Ectodermal cell (in vitro differentiated cells): ENCODE results near the gene POMGNT2.

ENCODE experiments used
- H3K27ac ChIP-seq: 2 replicates; pipeline ENCODE4 v1.7.0; 2013; ENCODE audit warnings: mild to moderate bottlenecking, low read depth, low read length; ENCODE audit not compliant: insufficient read depth, poor library complexity, severe bottlenecking
- H3K27me3 ChIP-seq: 2 replicates; pipeline ENCODE4 v1.7.0; 2013; ENCODE audit warnings: mild to moderate bottlenecking, low read length; ENCODE audit not compliant: insufficient read depth, control insufficient read depth, poor library complexity, severe bottlenecking
- H3K36me3 ChIP-seq: one replicate; pipeline ENCODE4 v1.7.0; 2013; ENCODE audit warnings: low read length; ENCODE audit not compliant: control insufficient read depth, insufficient read depth
- H3K4me1 ChIP-seq: one replicate; pipeline ENCODE4 v1.7.0; 2013; ENCODE audit warnings: low read length; ENCODE audit not compliant: control insufficient read depth, insufficient read depth
- H3K4me3 ChIP-seq: 2 replicates; pipeline ENCODE4 v1.7.0; 2013; ENCODE audit warnings: low read depth, low read length, control low read depth; ENCODE audit not compliant: insufficient read depth
- H3K9me3 ChIP-seq: 2 replicates; pipeline ENCODE4 v1.7.0; 2013; ENCODE audit warnings: mild to moderate bottlenecking, low read length, moderate library complexity; ENCODE audit not compliant: control insufficient read depth
- WGBS, 2 experiments: methylation state at CpG; one replicate each; pipeline ENCODE4 v1.1.7; 2013; ENCODE audit warnings: missing lambda C conversion rate in 2 of 2; 5-methylcytosine and 5-hydroxymethylcytosine counted together

POMGNT2 gene

DNA sequence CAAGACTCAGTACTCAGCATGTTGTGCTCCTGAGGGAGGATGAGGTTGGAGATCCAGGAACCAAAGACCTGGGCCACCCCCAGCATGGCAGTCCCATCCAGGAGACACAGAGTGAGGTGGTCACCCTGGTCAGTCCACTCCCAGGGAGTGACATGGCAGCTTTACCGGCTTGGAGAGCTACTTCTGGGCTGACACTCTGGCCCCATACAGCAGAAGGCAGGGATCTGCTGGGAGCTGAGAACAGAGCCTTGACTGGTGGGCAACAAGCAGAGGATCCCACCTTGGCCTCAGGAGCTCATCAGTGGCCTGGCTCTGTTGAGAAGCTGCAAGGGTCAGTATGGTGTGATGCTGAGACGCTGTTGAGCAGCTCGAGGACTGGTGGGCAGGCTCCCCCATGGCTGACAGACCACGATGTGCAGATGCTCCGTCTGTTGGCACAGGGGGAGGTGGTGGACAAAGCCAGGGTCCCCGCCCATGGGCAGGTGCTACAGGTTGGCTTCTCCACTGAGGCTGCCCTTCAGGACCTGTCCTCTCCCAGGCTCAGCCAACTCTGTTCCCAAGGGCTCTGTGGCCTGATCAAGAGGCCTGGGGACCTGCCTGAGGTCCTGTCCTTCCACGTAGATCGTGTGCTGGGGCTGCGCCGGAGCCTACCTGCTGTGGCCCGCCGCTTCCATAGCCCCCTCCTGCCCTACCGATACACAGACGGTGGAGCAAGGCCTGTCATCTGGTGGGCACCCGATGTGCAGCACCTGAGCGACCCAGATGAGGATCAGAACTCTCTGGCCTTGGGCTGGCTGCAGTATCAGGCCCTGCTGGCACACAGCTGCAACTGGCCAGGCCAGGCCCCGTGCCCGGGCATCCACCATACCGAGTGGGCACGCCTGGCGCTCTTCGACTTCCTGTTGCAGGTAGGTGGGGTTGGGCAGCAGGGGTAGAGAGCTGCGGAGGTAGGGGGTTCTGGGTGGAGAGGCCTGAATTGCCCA lies 72.9 kb downstream of the POMGNT2 start:
- H3K4me1 ChIP-seq: no peaks in the 10 kb centered on the region
- no peaks in the 10 kb centered on the region for H3K36me3 ChIP-seq
- H3K4me3 ChIP-seq: no peak overlapping the region
- no peak overlapping the region for H3K27ac ChIP-seq
- H3K27me3 ChIP-seq: no peaks in the 10 kb centered on the region
- H3K9me3 ChIP-seq: no peaks in the 10 kb centered on the region
- WGBS, 2 experiments: 95% methylated on average over 23 of the region's 23 CpGs

DNA sequence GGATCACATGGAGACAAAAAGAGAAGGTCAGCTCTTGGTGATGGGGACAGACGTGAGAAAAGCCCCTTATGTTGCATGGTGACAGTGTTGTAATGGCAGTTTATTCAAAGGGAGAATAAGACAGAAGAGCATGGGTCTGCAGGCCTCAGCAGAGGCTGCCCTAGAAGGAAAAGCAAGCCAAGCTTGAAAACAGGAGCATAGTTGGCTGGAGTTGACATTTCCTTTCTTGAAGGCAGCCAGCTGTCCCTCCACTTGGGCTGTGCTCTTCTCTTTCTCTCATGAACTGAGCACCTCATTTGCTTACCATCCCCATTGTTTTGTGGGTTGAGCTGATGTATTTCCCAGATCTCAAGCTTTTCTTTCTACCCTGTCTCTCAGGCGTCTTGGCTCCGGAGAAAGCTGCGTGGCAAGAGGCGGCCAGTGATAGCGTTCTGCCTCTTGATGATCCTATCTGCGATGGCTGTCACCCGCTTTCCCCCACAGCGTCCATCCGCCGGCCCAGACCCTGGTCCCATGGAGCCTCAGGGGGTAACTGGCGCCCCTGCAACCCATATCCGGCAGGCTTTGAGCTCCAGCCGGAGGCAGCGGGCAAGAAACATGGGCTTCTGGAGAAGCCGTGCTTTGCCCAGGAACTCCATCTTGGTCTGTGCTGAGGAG lies 73.9 kb downstream of the POMGNT2 start:
- H3K4me1 ChIP-seq: no peaks in the 10 kb centered on the region
- no peak overlapping the region for H3K27ac ChIP-seq
- no peak overlapping the region for H3K4me3 ChIP-seq
- no peaks in the 10 kb centered on the region for H3K9me3 ChIP-seq
- WGBS, 2 experiments: 93 to 94% methylated on average over 16 of the region's 16 CpGs
- no peaks in the 10 kb centered on the region for H3K27me3 ChIP-seq
- H3K36me3 ChIP-seq: no peaks in the 10 kb centered on the region

DNA sequence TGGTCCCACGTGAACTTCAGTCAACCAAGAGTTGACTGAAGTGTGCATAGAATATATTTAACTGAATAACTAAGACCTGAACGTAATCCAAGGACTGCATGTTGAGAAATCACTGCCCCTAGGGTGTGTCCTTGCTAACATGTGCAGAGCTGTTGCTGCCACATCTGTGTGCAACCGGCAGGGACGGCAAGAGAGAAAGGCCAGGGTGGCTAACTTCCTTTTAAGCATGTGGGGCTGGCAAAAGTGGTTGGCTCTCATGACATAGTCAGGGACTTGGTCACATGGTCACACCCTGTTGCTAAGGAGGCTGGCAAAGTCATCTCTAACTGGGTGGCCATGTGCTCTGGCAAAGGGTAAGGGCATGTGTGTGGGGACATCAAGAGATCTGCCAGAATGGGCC lies 74.4 kb downstream of the POMGNT2 start:
- WGBS, 2 experiments: 85 to 90% methylated on average over 4 of the region's 4 CpGs
- no peaks in the 10 kb centered on the region for H3K36me3 ChIP-seq
- no peaks in the 10 kb centered on the region for H3K9me3 ChIP-seq
- no peaks in the 10 kb centered on the region for H3K27me3 ChIP-seq
- no peak overlapping the region for H3K4me3 ChIP-seq
- no peak overlapping the region for H3K27ac ChIP-seq
- no peaks in the 10 kb centered on the region for H3K4me1 ChIP-seq

DNA sequence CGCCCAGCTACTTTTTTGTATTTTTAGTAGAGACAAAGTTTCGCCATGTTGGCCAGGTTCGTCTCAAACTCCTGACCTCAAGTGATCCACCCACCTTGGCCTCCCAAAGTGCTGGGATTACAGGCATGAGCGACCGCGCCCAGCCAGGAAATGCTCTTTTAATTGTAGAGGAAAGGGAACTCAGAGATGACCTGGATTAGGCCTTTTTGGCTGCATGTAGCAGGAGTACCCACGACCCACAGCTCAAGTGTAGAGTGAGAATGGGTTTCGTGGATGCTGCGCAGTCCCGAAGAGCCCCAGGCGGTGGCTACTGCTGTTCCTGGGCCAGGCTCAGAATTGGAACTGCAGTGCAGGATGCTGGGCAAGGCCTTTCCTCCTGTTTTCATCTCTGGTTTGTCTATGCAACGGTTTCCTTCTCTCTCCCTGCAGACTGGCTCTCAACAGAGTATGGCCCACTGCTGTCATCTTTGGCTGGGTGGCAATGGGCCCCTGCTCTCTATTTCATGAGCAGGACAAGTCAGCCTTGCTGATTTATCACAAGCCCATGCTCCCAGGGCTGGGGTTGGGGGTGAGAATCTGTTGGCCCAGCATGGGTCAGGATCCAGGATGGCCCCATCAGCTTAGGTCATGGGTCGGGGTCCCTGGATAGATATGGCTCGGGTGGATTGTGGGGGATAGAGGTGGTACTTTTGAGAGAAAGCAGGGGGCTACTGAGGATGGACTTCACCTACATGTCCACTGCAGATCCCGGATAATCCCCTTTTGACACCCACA lies 75.5 kb downstream of the POMGNT2 start:
- Histone ChIP-seq H3K27ac (no peak overlapping the region), H3K36me3 (no peaks in the 10 kb centered on the region), H3K4me1 (no peaks in the 10 kb centered on the region), H3K27me3 (no peaks in the 10 kb centered on the region), H3K4me3 (no peak overlapping the region), H3K9me3 (no peaks in the 10 kb centered on the region)
- WGBS, 2 experiments: 89% methylated on average over 15 of the region's 15 CpGs
